ENCODE results near the gene NCAM1.

The NCAM1 gene

DNA sequence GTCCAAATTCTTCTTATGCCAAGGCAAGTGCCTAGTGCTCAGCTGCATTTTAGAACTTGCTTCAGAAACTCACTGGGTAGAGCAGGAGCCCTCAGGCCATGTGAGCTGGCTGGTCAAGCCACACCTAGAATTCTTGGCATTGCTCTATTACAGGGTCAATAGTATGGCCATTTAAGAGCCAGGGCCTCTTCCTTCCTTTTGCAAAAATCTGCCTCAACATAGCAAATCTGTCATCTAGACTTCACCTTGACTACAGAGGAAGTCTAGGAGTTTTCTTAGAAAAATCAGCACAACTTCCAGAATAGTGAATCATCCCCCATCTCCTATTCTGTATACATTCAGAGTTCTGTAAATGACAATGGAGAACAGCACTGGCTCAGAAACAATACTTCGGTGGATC is 241.2 kb downstream of the NCAM1 start:
- Histone ChIP-seq H3K4me3 (ENCODE audit: low read length) (no peak overlapping the region), H3K9ac (ENCODE audit: low read length) (no peak overlapping the region), H3K27me3 (ENCODE audit: low read depth, low read length) (peaks cover 17% of the 10 kb centered on the region), H3K4me2 (ENCODE audit: low read length) (no peak overlapping the region), H2AFZ (ENCODE audit: low read depth, low read length) (no peak overlapping the region), H3K79me2 (ENCODE audit: low read length) (no peaks in the 10 kb centered on the region), H3K36me3 (replicated peaks; ENCODE audit: low read depth, low read length) (no peaks in the 10 kb centered on the region), H3K27ac (ENCODE audit: low read length) (no peak overlapping the region), H3K9me3 (ENCODE audit: insufficient read depth, low read length) (no peaks in the 10 kb centered on the region), H4K20me1 (ENCODE audit: insufficient read depth, low read length) (no peaks in the 10 kb centered on the region), H3K4me1 (ENCODE audit: low read length) (no peaks in the 10 kb centered on the region)
- no peak for TF ChIP-seq EZH2phosphoT487 (IDR thresholded peaks at IDR 0.05; ENCODE audit: low read depth)
- TF ChIP-seq, protein P1, sequence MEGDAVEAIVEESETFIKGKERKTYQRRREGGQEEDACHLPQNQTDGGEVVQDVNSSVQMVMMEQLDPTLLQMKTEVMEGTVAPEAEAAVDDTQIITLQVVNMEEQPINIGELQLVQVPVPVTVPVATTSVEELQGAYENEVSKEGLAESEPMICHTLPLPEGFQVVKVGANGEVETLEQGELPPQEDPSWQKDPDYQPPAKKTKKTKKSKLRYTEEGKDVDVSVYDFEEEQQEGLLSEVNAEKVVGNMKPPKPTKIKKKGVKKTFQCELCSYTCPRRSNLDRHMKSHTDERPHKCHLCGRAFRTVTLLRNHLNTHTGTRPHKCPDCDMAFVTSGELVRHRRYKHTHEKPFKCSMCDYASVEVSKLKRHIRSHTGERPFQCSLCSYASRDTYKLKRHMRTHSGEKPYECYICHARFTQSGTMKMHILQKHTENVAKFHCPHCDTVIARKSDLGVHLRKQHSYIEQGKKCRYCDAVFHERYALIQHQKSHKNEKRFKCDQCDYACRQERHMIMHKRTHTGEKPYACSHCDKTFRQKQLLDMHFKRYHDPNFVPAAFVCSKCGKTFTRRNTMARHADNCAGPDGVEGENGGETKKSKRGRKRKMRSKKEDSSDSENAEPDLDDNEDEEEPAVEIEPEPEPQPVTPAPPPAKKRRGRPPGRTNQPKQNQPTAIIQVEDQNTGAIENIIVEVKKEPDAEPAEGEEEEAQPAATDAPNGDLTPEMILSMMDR (IDR thresholded peaks at IDR 0.05; ENCODE audit: low read depth, low read length): no peak

DNA sequence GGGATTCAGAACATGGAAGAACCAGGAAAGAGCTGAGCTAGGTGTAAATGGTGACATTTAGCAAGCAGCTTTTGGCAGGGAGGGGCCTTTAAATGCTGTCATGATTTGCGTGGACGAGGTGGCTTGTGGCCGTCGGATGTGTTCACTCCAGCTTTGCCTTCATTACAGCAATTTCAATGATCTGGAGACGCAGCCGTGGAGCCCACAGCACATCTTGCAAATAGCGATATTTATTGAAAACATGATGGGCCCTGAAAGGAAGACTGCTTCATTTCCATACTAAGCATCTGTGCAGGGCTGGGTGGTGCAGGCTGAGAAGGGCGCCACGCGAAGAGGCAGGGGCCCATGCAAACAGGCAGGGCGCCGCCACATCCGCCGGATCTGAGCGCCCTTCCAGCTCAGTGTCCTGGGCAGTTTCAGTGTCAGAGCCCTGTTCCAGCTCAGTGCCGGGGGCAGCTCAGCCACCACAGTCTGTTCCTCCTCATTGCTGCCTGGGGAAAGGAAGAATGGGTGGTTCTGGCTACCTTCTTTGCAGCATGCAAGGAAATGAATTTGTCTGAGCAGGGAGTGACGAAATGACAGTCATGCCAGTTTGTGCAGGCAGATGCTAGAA is 242.0 kb downstream of the NCAM1 start:
- no peak overlapping the region for H3K4me2 ChIP-seq (ENCODE audit: low read length)
- no peaks in the 10 kb centered on the region for H3K9me3 ChIP-seq (ENCODE audit: insufficient read depth, low read length)
- H3K27ac ChIP-seq (ENCODE audit: low read length): no peak overlapping the region
- no peak overlapping the region for H3K4me3 ChIP-seq (ENCODE audit: low read length)
- no peaks in the 10 kb centered on the region for H3K36me3 ChIP-seq (replicated peaks; ENCODE audit: low read depth, low read length)
- no peaks in the 10 kb centered on the region for H4K20me1 ChIP-seq (ENCODE audit: insufficient read depth, low read length)
- H3K27me3 ChIP-seq (ENCODE audit: low read depth, low read length): peaks cover 17% of the 10 kb centered on the region
- H3K79me2 ChIP-seq (ENCODE audit: low read length): no peaks in the 10 kb centered on the region
- no peak overlapping the region for H3K9ac ChIP-seq (ENCODE audit: low read length)
- TF ChIP-seq, protein P1 (IDR thresholded peaks at IDR 0.05; ENCODE audit: low read depth, low read length): no peak
- no peak for TF ChIP-seq EZH2phosphoT487 (IDR thresholded peaks at IDR 0.05; ENCODE audit: low read depth)
- H2AFZ ChIP-seq (ENCODE audit: low read depth, low read length): no peak overlapping the region
- H3K4me1 ChIP-seq (ENCODE audit: low read length): no peaks in the 10 kb centered on the region

DNA sequence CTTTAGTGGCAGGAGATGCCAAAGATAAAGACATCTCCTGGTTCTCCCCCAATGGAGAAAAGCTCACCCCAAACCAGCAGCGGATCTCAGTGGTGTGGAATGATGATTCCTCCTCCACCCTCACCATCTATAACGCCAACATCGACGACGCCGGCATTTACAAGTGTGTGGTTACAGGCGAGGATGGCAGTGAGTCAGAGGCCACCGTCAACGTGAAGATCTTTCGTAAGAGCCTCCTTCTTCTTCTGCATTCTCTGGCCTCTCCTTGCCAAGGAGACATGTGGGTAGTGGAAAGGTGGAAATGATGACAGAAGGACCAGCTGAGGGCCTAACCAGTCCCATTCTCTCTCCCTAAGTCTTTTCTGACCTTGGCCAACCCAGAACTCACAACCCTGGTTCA is 243.1 kb downstream of the NCAM1 start:
- Histone ChIP-seq H3K36me3 (replicated peaks; ENCODE audit: low read depth, low read length) (no peaks in the 10 kb centered on the region), H3K27ac (ENCODE audit: low read length) (no peak overlapping the region), H3K4me1 (ENCODE audit: low read length) (no peaks in the 10 kb centered on the region), H3K27me3 (ENCODE audit: low read depth, low read length) (peaks cover 17% of the 10 kb centered on the region), H3K4me3 (ENCODE audit: low read length) (no peak overlapping the region), H2AFZ (ENCODE audit: low read depth, low read length) (no peak overlapping the region), H3K79me2 (ENCODE audit: low read length) (no peaks in the 10 kb centered on the region), H4K20me1 (ENCODE audit: insufficient read depth, low read length) (no peaks in the 10 kb centered on the region), H3K9ac (ENCODE audit: low read length) (no peak overlapping the region), H3K9me3 (ENCODE audit: insufficient read depth, low read length) (no peaks in the 10 kb centered on the region), H3K4me2 (ENCODE audit: low read length) (no peak overlapping the region)
- no peak for TF ChIP-seq EZH2phosphoT487 (IDR thresholded peaks at IDR 0.05; ENCODE audit: low read depth)
- TF ChIP-seq, protein P1 (IDR thresholded peaks at IDR 0.05; ENCODE audit: low read depth, low read length): no peak

DNA sequence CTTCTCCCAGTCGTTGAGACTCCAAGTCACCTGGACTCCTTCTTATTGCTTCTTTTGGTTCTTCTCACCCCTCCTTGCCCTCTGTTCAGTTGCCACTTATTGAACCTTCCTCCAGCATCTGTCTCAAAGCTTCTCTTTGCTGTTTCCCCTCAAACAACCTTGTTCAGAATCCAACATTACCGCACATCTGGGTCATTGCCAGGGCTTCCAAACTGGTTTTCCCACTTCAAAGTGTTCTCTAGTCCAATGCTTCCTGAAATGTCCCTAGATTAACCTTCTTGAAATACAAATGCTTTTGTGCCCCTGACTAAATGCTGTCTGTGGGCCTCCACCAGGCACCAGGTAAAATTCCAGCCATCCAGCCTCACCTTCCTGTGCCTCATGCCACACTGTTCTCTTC is 252.3 kb downstream of the NCAM1 start:
- H3K9ac ChIP-seq (ENCODE audit: low read length): no peak overlapping the region
- no peak overlapping the region for H2AFZ ChIP-seq (ENCODE audit: low read depth, low read length)
- H4K20me1 ChIP-seq (ENCODE audit: insufficient read depth, low read length): no peaks in the 10 kb centered on the region
- no peak overlapping the region for H3K4me2 ChIP-seq (ENCODE audit: low read length)
- TF ChIP-seq EZH2phosphoT487 (IDR thresholded peaks at IDR 0.05; ENCODE audit: low read depth): no peak
- TF ChIP-seq, protein P1 (IDR thresholded peaks at IDR 0.05; ENCODE audit: low read depth, low read length): no peak
- H3K9me3 ChIP-seq (ENCODE audit: insufficient read depth, low read length): no peaks in the 10 kb centered on the region
- peaks cover 15% of the 10 kb centered on the region; the same call in 1 of the 2 replicates for H3K27me3 ChIP-seq (ENCODE audit: low read depth, low read length)
- no peak overlapping the region for H3K27ac ChIP-seq (ENCODE audit: low read length)
- H3K4me3 ChIP-seq (ENCODE audit: low read length): no peak overlapping the region
- no peaks in the 10 kb centered on the region for H3K4me1 ChIP-seq (ENCODE audit: low read length)
- H3K79me2 ChIP-seq (ENCODE audit: low read length): no peaks in the 10 kb centered on the region
- no peaks in the 10 kb centered on the region for H3K36me3 ChIP-seq (replicated peaks; ENCODE audit: low read depth, low read length)
